Adrenal gland (tissue), 5 donors: ENCODE measurements around the gene SCYGR3.

ENCODE experiments used
- POLR2A ChIP-seq, 2 donors: fragments of 450-650 bp; IDR thresholded peaks; one replicate each; pipeline ENCODE4 v1.6.1; 2017; ENCODE audit warnings: antibody characterized with exemption in 2 of 2, mild to moderate bottlenecking in 2 of 2, moderate library complexity in 1 of 2
- TF ChIP-seq, protein P1 (sequence below), 6 experiments: fragments of 450-650 bp in 4 of 6; fragments of 200-600 bp in 2 of 6; sonication (generic) in 1 of 6; IDR thresholded peaks; 1 replicate in 5 of 6; 2 replicates in 1 of 6; pipeline versions ENCODE4 v1.5.1 to v1.8.0; 2016 to 2021; ENCODE audit warnings: antibody characterized with exemption in 6 of 6, mild to moderate bottlenecking in 2 of 6, moderate library complexity in 1 of 6
- donor health status: DM: no; HTN: no; CAD: no.

DNA sequence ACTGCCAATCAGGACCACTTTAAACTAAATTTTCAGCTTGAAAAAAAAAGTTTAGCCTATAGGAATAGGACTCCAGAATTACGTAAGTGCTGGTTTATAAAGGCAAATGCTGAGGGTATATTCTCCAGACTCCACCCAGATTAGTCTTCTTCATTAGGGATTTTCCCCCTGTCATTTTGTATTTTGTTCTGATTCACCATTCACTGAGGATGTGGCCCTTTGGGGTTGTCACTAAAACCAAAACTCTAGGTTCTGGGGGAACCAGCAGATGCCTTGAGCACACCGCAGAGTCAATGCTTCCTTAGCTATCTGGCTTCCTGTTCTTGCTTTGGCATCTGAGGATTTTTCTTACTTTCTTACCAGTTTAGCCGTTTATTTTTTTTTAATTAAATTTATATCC lies 13.1 kb upstream of the SCYGR3 start:
- TF ChIP-seq, protein P1, sequence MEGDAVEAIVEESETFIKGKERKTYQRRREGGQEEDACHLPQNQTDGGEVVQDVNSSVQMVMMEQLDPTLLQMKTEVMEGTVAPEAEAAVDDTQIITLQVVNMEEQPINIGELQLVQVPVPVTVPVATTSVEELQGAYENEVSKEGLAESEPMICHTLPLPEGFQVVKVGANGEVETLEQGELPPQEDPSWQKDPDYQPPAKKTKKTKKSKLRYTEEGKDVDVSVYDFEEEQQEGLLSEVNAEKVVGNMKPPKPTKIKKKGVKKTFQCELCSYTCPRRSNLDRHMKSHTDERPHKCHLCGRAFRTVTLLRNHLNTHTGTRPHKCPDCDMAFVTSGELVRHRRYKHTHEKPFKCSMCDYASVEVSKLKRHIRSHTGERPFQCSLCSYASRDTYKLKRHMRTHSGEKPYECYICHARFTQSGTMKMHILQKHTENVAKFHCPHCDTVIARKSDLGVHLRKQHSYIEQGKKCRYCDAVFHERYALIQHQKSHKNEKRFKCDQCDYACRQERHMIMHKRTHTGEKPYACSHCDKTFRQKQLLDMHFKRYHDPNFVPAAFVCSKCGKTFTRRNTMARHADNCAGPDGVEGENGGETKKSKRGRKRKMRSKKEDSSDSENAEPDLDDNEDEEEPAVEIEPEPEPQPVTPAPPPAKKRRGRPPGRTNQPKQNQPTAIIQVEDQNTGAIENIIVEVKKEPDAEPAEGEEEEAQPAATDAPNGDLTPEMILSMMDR (IDR thresholded peaks at IDR 0.05): no peak
- no peak for TF ChIP-seq POLR2A (IDR thresholded peaks at IDR 0.05)
